ENCODE results near the gene RRM2.

GRCh38 chr2:10132596-10132995 lies 10.1 kb downstream of the RRM2 start:
- TF ChIP-seq CTCF (IDR thresholded peaks at IDR 0.05) = no peak
- no peak for TF ChIP-seq POLR2A (IDR thresholded peaks at IDR 0.05)
- no peak for TF ChIP-seq POLR2AphosphoS5 (IDR thresholded peaks at IDR 0.05)
